BLaER1 (cell line): Measurements from ENCODE around the gene OPCML.

Experiments
- H3K27ac ChIP-seq: shearing (Covaris generic); formaldehyde crosslinking; 2 replicates; pipeline ENCODE4 v1.8.1; 2022
- H3K27me3 ChIP-seq: shearing (Covaris generic); formaldehyde crosslinking; 2 replicates; pipeline ENCODE4 v1.8.1; 2022
- H3K36me3 ChIP-seq: shearing (Covaris generic); formaldehyde crosslinking; 2 replicates; pipeline ENCODE4 v1.8.1; 2022
- H3K4me1 ChIP-seq: shearing (Covaris generic); formaldehyde crosslinking; 2 replicates; pipeline ENCODE4 v1.8.1; 2022
- H3K4me2 ChIP-seq: shearing (Covaris generic); formaldehyde crosslinking; 2 replicates; pipeline ENCODE4 v1.8.1; 2022
- H3K4me3 ChIP-seq: shearing (Covaris generic); formaldehyde crosslinking; 2 replicates; pipeline ENCODE4 v1.8.1; 2022
- H3K9ac ChIP-seq: shearing (Covaris generic); formaldehyde crosslinking; 2 replicates; pipeline ENCODE4 v1.8.1; 2022
- H3K9me3 ChIP-seq: shearing (Covaris generic); formaldehyde crosslinking; 2 replicates; pipeline ENCODE4 v1.8.1; 2022
- H4K20me1 ChIP-seq: shearing (Covaris generic); formaldehyde crosslinking; 2 replicates; pipeline ENCODE4 v1.8.1; 2022
- Cebpa-rat ChIP-seq: shearing (Covaris generic); IDR thresholded peaks from 2 replicates; pipeline ENCODE4 v1.8.1; 2022

The OPCML gene

DNA sequence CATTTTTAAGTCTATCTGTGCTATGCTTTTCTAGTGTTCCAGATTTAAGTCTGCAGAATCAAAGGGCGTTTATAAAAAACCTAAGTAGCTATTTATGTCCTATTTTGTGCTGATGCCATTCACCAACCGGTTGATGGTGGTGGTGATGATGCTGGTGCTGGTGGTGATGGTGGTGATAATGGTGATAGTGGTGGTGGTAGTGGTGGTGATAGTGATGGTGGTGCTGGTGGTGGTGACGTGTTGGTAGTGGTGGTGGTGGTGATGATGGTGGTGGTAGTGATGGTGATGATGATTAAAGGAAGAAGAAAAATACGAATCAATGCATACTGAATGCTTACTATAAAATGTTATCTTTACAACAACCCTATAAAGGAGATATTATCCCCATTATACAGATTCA is 178.2 kb downstream of the OPCML start:
- no peak for TF ChIP-seq Cebpa-rat
- H3K9me3 ChIP-seq, result no peaks in the 10 kb centered on the region
- H3K4me3 ChIP-seq, result no peak overlapping the region

DNA sequence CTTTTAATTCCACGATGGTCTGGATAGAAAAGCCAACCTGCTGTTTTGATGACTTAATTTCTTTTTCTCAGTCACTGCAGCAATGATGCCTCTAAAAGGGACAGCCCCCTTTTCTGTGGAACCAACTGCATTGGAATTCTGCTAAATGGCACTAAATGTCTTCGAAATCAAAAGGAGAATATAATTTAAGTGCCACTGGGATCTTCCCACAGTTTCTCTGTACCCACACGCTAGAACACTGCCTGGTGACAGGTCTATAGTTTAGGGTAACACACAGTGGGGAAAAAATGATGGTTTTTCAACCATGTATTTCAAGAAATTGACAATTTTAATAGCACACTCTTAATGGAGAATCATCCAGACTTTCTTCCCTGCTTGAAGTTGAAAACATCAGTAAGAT is 182.3 kb downstream of the OPCML start:
- Histone ChIP-seq H3K9ac (no peak overlapping the region), H3K9me3 (no peaks in the 10 kb centered on the region), H3K27me3 (no peaks in the 10 kb centered on the region), H3K4me2 (no peak overlapping the region), H4K20me1 (no peaks in the 10 kb centered on the region), H3K4me1 (no peaks in the 10 kb centered on the region), H3K4me3 (no peak overlapping the region), H3K27ac (no peak overlapping the region), H3K36me3 (no peaks in the 10 kb centered on the region)
- TF ChIP-seq Cebpa-rat, result no peak

More for the DNA sequence above, 178.2 kb downstream of the OPCML start:
- Histone ChIP-seq H3K4me2 (no peak overlapping the region), H3K27ac (no peak overlapping the region), H3K27me3 (no peaks in the 10 kb centered on the region), H3K9ac (no peak overlapping the region), H4K20me1 (no peaks in the 10 kb centered on the region), H3K4me1 (no peaks in the 10 kb centered on the region), H3K36me3 (no peaks in the 10 kb centered on the region)

- Histone ChIP-seq H3K4me1 (peaks cover under 1% of the 10 kb centered on the region; the same call in 1 of the 2 replicates), H3K36me3 (no peaks in the 10 kb centered on the region), H4K20me1 (no peaks in the 10 kb centered on the region), H3K27me3 (no peaks in the 10 kb centered on the region), H3K9me3 (no peaks in the 10 kb centered on the region), H3K9ac (no peak overlapping the region), H3K4me3 (no peak overlapping the region), H3K4me2 (no peak overlapping the region), H3K27ac (no peak overlapping the region)
- TF ChIP-seq Cebpa-rat, result no peak
Observed at GRCh38 chr11:133347988-133348387, 184.3 kb downstream of the OPCML start.

DNA sequence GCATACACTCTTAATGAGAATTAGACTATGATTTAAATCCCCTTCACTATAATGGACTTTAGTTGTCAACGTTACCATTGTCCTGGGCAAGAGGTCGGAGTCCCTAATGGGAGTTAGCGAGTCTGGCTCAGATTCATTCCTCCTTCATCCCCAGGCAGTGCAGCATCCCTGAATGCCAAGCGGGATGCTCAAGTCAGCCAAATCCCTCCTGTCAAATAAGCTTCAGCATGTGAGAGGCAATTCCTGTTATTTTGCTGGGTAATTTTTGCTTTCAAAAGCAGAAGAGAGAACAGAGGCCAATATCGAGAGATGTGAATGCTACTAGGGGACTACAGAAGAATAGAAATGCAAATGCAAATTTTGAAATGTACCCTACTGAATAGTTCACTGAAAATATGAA is 186.2 kb downstream of the OPCML start:
- Histone ChIP-seq H4K20me1 (no peaks in the 10 kb centered on the region), H3K4me3 (no peak overlapping the region), H3K9ac (no peak overlapping the region), H3K36me3 (no peaks in the 10 kb centered on the region), H3K27me3 (no peaks in the 10 kb centered on the region), H3K27ac (no peak overlapping the region), H3K4me1 (peaks cover 15% of the 10 kb centered on the region), H3K9me3 (no peaks in the 10 kb centered on the region), H3K4me2 (no peak overlapping the region)
- no peak for TF ChIP-seq Cebpa-rat

DNA sequence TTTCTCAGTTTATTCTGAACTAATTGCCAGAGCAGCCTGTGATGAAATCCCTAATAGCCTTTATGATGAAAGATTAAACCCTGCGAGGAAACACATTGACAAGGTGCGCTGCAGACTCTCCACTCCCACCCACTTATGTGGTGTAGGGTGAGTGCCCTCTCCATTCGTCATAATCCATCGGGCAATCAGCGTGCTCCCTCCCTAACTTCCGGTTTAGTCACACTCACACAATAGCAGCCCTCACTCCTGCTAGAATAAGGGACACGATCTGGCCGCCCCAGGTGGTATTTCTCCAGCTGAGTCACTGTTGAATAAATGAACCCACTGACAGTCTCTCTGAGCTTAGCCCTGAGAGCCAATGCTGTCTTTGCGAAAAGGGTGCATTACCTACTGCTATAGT is 188.3 kb downstream of the OPCML start:
- TF ChIP-seq Cebpa-rat, result no peak
- no peak overlapping the region for H3K4me3 ChIP-seq

GRCh38 chr11:133339495-133340140 is 192.7 kb downstream of the OPCML start:
- Histone ChIP-seq H3K27me3 (no peaks in the 10 kb centered on the region), H3K36me3 (no peaks in the 10 kb centered on the region), H3K9ac (no peak overlapping the region), H3K4me2 (no peak overlapping the region), H3K27ac (no peak overlapping the region), H4K20me1 (no peaks in the 10 kb centered on the region), H3K9me3 (no peaks in the 10 kb centered on the region), H3K4me3 (no peak overlapping the region), H3K4me1 (peaks cover 15% of the 10 kb centered on the region)
- TF ChIP-seq Cebpa-rat, result no peak

More for the DNA sequence above, 188.3 kb downstream of the OPCML start:
- no peaks in the 10 kb centered on the region for H3K36me3 ChIP-seq
- no peak overlapping the region for H3K4me2 ChIP-seq
- H3K4me1 ChIP-seq, result peaks cover 15% of the 10 kb centered on the region
- H3K9me3 ChIP-seq, result no peaks in the 10 kb centered on the region
- no peaks in the 10 kb centered on the region for H4K20me1 ChIP-seq
- no peak overlapping the region for H3K9ac ChIP-seq
- no peaks in the 10 kb centered on the region for H3K27me3 ChIP-seq
- no peak overlapping the region for H3K27ac ChIP-seq

DNA sequence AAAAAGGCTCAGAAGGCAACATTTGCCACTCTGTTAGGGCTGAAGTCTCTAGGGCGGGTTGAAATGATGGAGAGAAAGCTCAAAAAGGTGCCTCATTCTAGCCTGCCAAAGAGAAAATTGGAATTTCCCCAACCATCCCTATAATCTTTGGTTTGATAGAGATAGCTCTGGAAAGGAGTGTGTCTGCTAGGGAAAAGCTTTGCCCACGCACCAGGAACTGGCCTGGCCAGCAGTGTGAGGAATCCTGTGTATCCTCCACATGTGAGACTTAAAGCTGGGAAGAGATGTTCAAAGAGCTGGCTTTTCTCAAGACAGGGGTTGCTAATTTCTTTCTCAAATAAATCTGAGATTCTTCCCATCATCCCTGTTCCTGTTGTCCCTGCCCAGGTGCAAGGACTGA is 193.7 kb downstream of the OPCML start:
- Histone ChIP-seq H3K36me3 (no peaks in the 10 kb centered on the region), H3K9ac (no peak overlapping the region), H3K4me3 (no peak overlapping the region), H3K4me1 (peaks cover 15% of the 10 kb centered on the region), H3K9me3 (no peaks in the 10 kb centered on the region), H3K27ac (no peak overlapping the region), H3K27me3 (no peaks in the 10 kb centered on the region), H4K20me1 (no peaks in the 10 kb centered on the region), H3K4me2 (no peak overlapping the region)
- no peak for TF ChIP-seq Cebpa-rat

GRCh38 chr11:133337951-133338418 is 194.3 kb downstream of the OPCML start:
- H3K36me3 ChIP-seq, result no peaks in the 10 kb centered on the region
- no peaks in the 10 kb centered on the region for H4K20me1 ChIP-seq
- H3K9ac ChIP-seq, result no peak overlapping the region
- no peaks in the 10 kb centered on the region for H3K9me3 ChIP-seq
- peaks cover 14% of the 10 kb centered on the region for H3K4me1 ChIP-seq
- no peak for TF ChIP-seq Cebpa-rat
- no peak overlapping the region for H3K27ac ChIP-seq
- no peak overlapping the region for H3K4me3 ChIP-seq
- H3K27me3 ChIP-seq, result no peaks in the 10 kb centered on the region
- no peak overlapping the region for H3K4me2 ChIP-seq

DNA sequence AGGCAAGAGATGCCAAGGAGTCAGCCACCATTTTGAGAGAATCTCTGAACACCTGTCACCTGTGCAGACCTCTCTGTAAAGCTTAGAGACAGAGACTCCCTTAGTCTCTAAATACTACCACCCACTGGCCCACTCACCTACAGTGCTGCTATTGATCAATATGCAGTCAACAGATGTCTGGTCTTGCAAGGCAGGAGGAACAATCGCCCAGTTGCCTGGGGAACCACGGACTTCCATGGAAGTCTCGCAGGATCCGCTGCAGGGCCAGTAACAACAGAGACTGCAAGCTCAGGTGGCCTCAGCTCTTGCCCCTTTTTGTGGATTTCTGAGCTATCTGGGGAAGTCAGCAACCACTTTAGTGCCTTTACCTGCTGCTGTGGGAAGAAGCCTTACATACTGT is 195.1 kb downstream of the OPCML start:
- no peak overlapping the region for H3K27ac ChIP-seq
- H3K9ac ChIP-seq, result no peak overlapping the region
- peaks cover 6% of the 10 kb centered on the region for H3K4me1 ChIP-seq
- no peak overlapping the region for H3K4me2 ChIP-seq
- no peaks in the 10 kb centered on the region for H3K27me3 ChIP-seq
- H4K20me1 ChIP-seq, result no peaks in the 10 kb centered on the region
- TF ChIP-seq Cebpa-rat, result no peak
- H3K9me3 ChIP-seq, result no peaks in the 10 kb centered on the region
- H3K4me3 ChIP-seq, result no peak overlapping the region
- H3K36me3 ChIP-seq, result no peaks in the 10 kb centered on the region

DNA sequence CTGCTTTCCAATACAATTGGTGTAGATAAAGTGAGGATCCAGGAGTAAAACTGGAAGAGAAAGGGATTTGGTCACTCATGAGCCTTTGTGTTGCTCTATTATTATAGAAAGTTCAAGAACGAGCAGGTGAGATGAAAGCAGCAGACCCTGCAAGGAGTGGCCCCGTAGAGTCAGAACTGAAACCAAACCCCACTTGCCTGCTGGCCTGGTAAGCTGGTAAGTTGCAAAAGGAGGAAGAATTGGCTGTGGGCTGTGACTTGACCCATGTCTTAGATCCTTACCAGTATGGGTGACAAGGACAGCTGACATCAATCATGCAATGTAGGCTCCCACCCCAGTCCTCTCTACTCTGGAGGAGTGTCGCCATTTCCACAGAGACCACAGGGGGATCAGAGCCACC is 201.3 kb downstream of the OPCML start:
- Histone ChIP-seq H3K27me3 (no peaks in the 10 kb centered on the region), H3K4me1 (no peaks in the 10 kb centered on the region), H3K4me2 (no peak overlapping the region), H4K20me1 (no peaks in the 10 kb centered on the region), H3K9ac (no peak overlapping the region), H3K4me3 (no peak overlapping the region), H3K27ac (no peak overlapping the region), H3K36me3 (no peaks in the 10 kb centered on the region), H3K9me3 (no peaks in the 10 kb centered on the region)
- no peak for TF ChIP-seq Cebpa-rat

DNA sequence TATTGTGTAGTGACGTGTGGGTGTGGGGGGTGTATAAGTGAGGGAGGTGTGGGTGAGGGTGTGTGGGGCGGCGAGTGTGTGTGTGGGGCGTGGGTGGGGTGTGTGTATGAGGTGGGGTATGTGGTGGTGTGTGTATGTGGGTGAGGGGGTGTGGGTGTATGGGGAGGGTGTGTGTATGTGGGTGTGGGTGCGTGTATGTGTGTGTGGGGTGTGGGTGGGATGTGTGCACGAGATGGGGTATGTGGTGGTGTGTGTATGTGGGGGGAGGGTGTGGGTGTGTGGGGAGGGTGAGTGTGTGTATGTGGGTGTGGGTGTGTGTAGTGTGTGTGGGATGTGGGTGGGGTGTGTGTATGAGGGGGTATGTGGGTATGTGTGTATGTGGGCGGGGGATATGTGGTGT is 205.5 kb downstream of the OPCML start:
- no peak overlapping the region for H3K4me2 ChIP-seq
- no peaks in the 10 kb centered on the region for H3K9me3 ChIP-seq

More for the DNA sequence above, 205.5 kb downstream of the OPCML start:
- no peak overlapping the region for H3K9ac ChIP-seq
- H3K4me3 ChIP-seq, result no peak overlapping the region
- H3K36me3 ChIP-seq, result no peaks in the 10 kb centered on the region
- H3K27me3 ChIP-seq, result no peaks in the 10 kb centered on the region
- no peaks in the 10 kb centered on the region for H4K20me1 ChIP-seq
- no peak overlapping the region for H3K27ac ChIP-seq
- no peak for TF ChIP-seq Cebpa-rat
- no peaks in the 10 kb centered on the region for H3K4me1 ChIP-seq
